Omental fat pad (tissue), 4 donors: ENCODE measurements around the gene AFAP1. TPM values are rescaled to one million over a fixed set of nuclear protein-coding genes. Genes with fewer than 3 reads are reported as not detected.
A peak's percentile ranks its signal among the peaks of the same experiment; 100 is the strongest.

Source experiments
- ATAC-seq: fragments of 150-250 bp; one replicate; pipeline ENCODE4 v1.9.1; 2016; ENCODE audit warnings: mild to moderate bottlenecking, moderate library complexity; ENCODE audit not compliant: low FRiP score
- DNase-seq: peaks from one replicate; pipeline ENCODE4 v3.0.0-alpha.2; 2019; ENCODE audit warnings: low spot score
- CTCF ChIP-seq, 3 donors: fragments of 450-650 bp; IDR thresholded peaks; one replicate each; pipeline ENCODE4 v1.5.1; 2016 to 2017; ENCODE audit warnings: antibody characterized with exemption in 3 of 3, mild to moderate bottlenecking in 3 of 3, moderate library complexity in 2 of 3
- total RNA-seq, 4 donors: library from RNA; depleted of rRNA; stranded (reverse); fragments of >200 nt; gene quantifications; one replicate each; pipeline ENCODE4 v1.1.0, GENCODE V29; 2016

The AFAP1 gene
- total RNA-seq, 4 donors from 2014 or later, result 24.6 to 35.5 (median 26.9) TPM

- no peak for DNase-seq
- no peak for TF ChIP-seq CTCF (IDR thresholded peaks at IDR 0.05)
- ATAC-seq, result peak; percentile 6
These were observed 868 bp downstream of the AFAP1 start for GRCh38 chr4:7938609-7939376.

GRCh38 chr4:7938266-7938608 is 1.4 kb downstream of the AFAP1 start:
- peak; percentile 66 for ATAC-seq
- TF ChIP-seq CTCF (IDR thresholded peaks at IDR 0.05), result no peak
- no peak for DNase-seq

GRCh38 chr4:7937006-7937405 is 2.7 kb downstream of the AFAP1 start:
- ATAC-seq, result no peak
- no peak for TF ChIP-seq CTCF (IDR thresholded peaks at IDR 0.05)
- no peak for DNase-seq

GRCh38 chr4:7933651-7934510 is 5.8 kb downstream of the AFAP1 start:
- no peak for TF ChIP-seq CTCF (IDR thresholded peaks at IDR 0.05)
- no peak for DNase-seq
- ATAC-seq, result no peak

GRCh38 chr4:7932287-7932686 is 7.4 kb downstream of the AFAP1 start:
- ATAC-seq, result no peak
- DNase-seq, result no peak

More at GRCh38 chr4:7932287-7932686, 7.4 kb downstream of the AFAP1 start:
- no peak for TF ChIP-seq CTCF (IDR thresholded peaks at IDR 0.05)
